ENCODE data around the gene LZTR1.
"Not testable (repeated sequence)": the region's sequence is repeated elsewhere in the genome, so short reads cannot be mapped to it uniquely, and the experiment has no call there.

LZTR1 gene

GRCh38 chr22:20981787-20982562 lies at the start of gene LZTR1:
Gene LZTR1 (plus strand): TSS chr22:20982297. CDS start chr22:20982372, 75 bp downstream.
- peak; percentile 50 for DNase-seq (ENCODE audit: low read depth, low spot score)

GRCh38 chr22:20933910-20934309 lies 48.2 kb upstream of the LZTR1 start:
- DNase-seq (ENCODE audit: low read depth, low spot score): no peak

- DNase-seq (ENCODE audit: low read depth, low spot score): not testable (repeated sequence)
Observed at GRCh38 chr22:20935049-20935448, 47.0 kb upstream of the LZTR1 start.

- DNase-seq (ENCODE audit: low read depth, low spot score): not testable (repeated sequence)
Observed at GRCh38 chr22:20935780-20936539, 46.1 kb upstream of the LZTR1 start.

- DNase-seq (ENCODE audit: low read depth, low spot score): no peak
Observed at GRCh38 chr22:20937031-20937793, 44.9 kb upstream of the LZTR1 start.

GRCh38 chr22:20937794-20938671 lies 44.1 kb upstream of the LZTR1 start:
- no peak for DNase-seq (ENCODE audit: low read depth, low spot score)

GRCh38 chr22:20939457-20940185 lies 42.5 kb upstream of the LZTR1 start:
- DNase-seq (ENCODE audit: low read depth, low spot score): not testable (repeated sequence)

- no peak for DNase-seq (ENCODE audit: low read depth, low spot score)
Observed at GRCh38 chr22:20940186-20940651, 41.9 kb upstream of the LZTR1 start.

GRCh38 chr22:20940904-20941385 lies 41.2 kb upstream of the LZTR1 start:
- no peak for DNase-seq (ENCODE audit: low read depth, low spot score)

GRCh38 chr22:20942203-20942902 lies 39.7 kb upstream of the LZTR1 start:
- not testable (repeated sequence) for DNase-seq (ENCODE audit: low read depth, low spot score)

- no peak for DNase-seq (ENCODE audit: low read depth, low spot score)
Observed at GRCh38 chr22:20943104-20943933, 38.8 kb upstream of the LZTR1 start.

GRCh38 chr22:20944042-20944441 lies 38.1 kb upstream of the LZTR1 start:
- DNase-seq (ENCODE audit: low read depth, low spot score): no peak

- DNase-seq (ENCODE audit: low read depth, low spot score): no peak
Observed at GRCh38 chr22:20945578-20945934, 36.5 kb upstream of the LZTR1 start.

- DNase-seq (ENCODE audit: low read depth, low spot score): no peak
Observed at GRCh38 chr22:20946080-20946986, 35.8 kb upstream of the LZTR1 start.

GRCh38 chr22:20946991-20947390 lies 35.1 kb upstream of the LZTR1 start:
- no peak for DNase-seq (ENCODE audit: low read depth, low spot score)

GRCh38 chr22:20948450-20948849 lies 33.6 kb upstream of the LZTR1 start:
- DNase-seq (ENCODE audit: low read depth, low spot score): no peak

GRCh38 chr22:20948989-20949388 lies 33.1 kb upstream of the LZTR1 start:
- DNase-seq (ENCODE audit: low read depth, low spot score): no peak
